Measurements from ENCODE around the gene MCM3AP.

The MCM3AP gene

DNA sequence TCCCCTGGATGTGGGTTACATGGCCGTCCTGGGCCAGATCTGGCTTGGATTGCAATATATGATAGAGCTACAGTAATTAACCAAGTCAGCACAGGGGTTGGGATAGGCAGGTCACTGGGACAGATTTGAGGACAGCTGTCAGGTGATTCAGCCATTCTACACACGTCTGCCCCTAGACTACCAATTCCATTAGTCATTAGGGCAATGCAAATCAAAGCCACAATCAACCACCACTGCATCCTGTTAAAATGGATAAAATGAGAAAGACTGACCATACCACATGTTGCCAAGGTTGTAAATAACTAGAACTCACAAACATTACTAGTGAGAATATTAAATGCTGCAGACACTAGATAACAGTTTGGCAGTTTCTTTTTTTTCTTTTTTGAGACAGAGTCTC, 22.2 kb upstream of the MCM3AP start:
- TF ChIP-seq CTCF (conservative IDR thresholded peaks at IDR 0.05), result no peak
- no peak overlapping the region for H3K27ac ChIP-seq

DNA sequence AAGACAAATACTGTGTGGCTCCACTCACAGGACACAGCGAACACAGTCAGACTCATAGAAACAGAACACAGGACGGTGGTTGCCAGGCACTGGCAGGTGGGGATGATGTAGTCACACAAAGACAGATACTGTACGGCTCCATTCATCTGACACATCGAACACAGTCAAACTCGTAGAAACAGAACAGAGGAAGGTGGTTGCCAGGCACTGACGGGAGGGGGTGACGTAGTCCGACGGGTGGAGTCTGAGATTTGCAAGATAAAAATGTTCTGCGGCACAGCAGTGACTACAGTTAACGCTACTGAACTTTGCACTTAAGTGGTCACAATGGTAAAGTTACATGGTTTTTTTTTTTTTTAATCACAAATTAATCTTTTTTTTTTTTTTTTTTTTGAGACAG, 19.5 kb upstream of the MCM3AP start:
- TF ChIP-seq CTCF (conservative IDR thresholded peaks at IDR 0.05), result no peak
- H3K27ac ChIP-seq, result no peak overlapping the region

DNA sequence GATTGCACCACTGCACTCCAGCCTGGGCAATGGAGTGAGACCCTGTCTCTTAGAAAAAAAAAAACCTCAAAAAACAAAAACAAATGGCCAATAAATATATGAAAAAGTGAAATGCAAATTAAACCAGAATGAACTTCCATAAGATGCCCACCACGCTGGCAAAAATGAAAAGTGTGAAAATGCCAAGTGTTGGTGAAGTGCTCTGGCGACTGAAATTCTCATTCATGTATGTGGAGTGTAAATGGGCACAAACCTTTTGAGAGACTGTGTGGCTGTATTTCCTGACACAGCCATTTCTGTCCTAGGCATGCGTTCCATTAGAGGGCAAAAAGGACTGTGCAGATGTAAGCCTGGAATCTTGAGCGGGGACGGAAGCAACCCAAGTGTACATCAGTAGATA, 19.0 kb upstream of the MCM3AP start:
- H3K27ac ChIP-seq, result no peak overlapping the region
- TF ChIP-seq CTCF (conservative IDR thresholded peaks at IDR 0.05), result no peak

DNA sequence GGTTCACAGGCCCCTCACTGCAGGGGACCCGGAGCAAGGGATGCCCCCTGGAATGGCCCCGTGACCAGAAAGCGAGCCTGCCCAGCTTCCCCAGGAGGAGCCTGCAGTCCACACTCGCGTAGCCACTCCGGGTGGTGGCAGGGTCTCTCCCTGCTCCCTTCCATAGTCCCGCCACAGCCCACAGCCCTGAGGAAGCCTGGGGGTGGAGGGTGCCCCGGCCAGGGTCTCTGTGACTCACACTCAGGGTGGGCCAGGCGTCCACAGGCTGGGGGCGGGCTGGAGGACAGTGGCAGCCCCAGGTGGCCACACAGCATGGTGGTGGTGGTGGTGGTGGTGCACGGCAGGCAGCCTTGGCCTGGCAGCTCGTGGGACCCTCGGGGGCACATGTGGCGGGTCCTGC, 16.3 kb upstream of the MCM3AP start:
- no peak overlapping the region for H3K27ac ChIP-seq
- no peak for TF ChIP-seq CTCF (conservative IDR thresholded peaks at IDR 0.05)

DNA sequence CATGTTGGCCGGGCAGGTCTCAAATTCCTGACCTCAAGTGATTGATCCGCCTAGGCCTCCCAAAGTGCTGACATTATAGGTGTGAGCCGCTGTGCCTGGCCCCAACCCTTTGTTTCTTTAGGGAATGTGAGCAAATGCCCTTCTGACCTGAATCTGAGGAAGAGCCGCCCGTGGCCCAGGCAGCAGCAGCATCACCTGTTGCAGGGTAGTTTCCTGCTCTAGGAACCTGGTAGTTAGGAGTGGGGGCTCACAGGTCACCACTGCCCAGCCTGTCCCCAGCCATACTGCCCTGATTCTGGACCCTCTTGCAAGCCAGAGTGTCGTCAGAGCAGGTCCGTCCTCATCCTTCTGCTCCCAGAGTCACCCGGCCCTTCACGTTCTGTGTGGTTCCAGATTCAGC, 13.8 kb upstream of the MCM3AP start:
- no peak for TF ChIP-seq CTCF (conservative IDR thresholded peaks at IDR 0.05)

DNA sequence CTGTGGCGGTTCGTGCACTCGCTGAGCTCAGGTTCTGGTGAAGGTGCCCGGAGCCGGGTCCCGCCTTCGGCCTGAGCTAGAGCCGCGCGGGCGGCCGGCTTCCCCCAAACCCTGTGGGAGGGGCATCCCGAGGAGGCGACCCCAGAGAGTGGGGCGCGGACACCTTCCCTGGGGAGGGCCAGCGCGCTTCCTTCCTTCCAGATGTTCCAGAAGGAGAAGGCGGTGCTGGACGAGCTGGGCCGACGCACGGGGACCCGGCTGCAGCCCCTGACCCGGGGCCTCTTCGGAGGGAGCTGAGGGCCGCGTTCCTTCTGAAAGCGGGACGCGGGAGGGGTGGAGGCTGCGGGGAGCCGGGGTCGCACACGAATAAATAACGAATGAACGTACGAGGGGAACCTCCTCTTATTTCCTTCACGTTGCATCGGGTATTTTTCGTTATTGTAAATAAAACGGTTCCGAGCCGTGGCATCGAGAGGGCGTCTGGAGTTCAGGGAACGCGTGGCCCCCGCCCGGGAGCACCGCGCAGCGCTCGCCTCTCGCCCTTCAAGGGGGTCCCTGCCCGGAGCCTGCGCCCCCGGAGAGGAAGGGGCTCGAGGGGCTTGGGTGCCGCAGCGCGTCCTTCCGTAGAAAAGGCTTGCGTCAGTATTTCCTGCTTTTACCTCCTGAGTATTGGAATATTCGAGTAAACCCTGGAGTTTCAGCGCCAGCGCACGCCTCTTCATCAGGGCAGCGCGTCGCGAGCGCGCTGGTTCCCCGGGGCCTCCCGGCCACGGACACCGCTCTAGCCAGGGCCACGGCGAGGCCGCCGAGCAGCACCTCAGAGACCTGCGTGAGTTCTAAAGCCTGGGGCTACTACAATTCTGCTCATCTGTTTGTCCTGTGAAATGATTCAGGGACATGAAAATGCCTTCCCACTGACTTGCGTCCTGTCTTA, 12.2 kb upstream of the MCM3AP start:
- TF ChIP-seq CTCF (conservative IDR thresholded peaks at IDR 0.05), result no peak
- no peak overlapping the region for H3K27ac ChIP-seq

More for the DNA sequence above, 13.8 kb upstream of the MCM3AP start:
- H3K27ac ChIP-seq, result no peak overlapping the region

DNA sequence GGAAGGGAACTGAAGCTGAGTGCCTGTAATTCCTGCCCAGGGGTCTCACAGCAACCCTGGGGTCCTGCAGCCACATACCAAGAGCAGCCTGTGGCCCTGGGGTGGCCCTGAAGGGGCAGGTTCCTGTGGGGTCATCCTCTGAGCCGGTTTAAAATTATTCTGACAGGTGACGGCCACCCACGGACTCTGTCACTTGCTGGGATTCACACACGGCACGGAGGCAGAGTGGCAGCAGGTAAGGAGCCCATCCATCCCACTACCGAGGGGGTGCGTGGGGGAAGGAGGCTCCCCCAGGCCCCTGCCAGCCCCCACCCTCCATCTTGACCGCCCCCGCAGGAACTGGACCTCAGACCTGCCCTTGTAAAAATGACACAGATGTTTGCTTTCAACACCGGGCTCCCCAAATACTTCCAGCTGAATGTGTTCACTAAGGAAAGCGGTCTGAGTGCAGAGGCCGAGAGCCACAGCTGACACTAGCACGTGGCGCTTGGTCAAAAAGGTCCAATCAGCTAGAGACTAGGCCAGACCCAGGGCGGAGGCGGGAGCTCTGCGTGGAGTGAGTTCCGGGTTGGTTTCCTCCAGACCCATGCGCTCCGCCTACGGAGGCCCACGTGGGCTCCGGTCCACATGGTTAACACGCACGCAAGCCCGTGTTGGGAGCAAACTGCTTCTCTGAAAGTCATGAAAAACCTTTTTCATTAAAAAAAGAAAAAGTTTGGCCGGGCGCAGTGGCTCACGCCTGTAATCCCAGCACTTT, 10.8 kb upstream of the MCM3AP start:
- TF ChIP-seq CTCF (conservative IDR thresholded peaks at IDR 0.05), result no peak
- H3K27ac ChIP-seq, result no peak overlapping the region
